Trophoblast cell (in vitro differentiated cells and primary cell): ENCODE data around the gene C14orf180.

Source experiments
- DNase-seq, 2 donors: peaks; one replicate each; pipeline ENCODE4 v3.0.0-alpha.2; 2016
- H2AFZ ChIP-seq: 2 replicates; pipeline ENCODE4 v1.6.1; 2013; ENCODE audit warnings: low read length, moderate library complexity, mild to moderate bottlenecking; ENCODE audit not compliant: insufficient read depth, poor library complexity
- H2AK5ac ChIP-seq: 2 replicates; pipeline ENCODE4 v1.6.1; 2013; ENCODE audit warnings: mild to moderate bottlenecking, low read length
- H2BK120ac ChIP-seq: 2 replicates; pipeline ENCODE4 v1.6.1; 2013; ENCODE audit warnings: low read length, mild to moderate bottlenecking, moderate library complexity; ENCODE audit not compliant: insufficient read depth, poor library complexity
- H2BK12ac ChIP-seq: 2 replicates; pipeline ENCODE4 v1.6.1; 2013; ENCODE audit warnings: mild to moderate bottlenecking, low read length, moderate library complexity
- H2BK5ac ChIP-seq: 2 replicates; pipeline ENCODE4 v1.6.1; 2013; ENCODE audit warnings: low read length, low read depth, moderate library complexity, mild to moderate bottlenecking; ENCODE audit not compliant: poor library complexity
- H3K14ac ChIP-seq: 2 replicates; pipeline ENCODE4 v1.6.1; 2013; ENCODE audit warnings: mild to moderate bottlenecking, low read length
- H3K18ac ChIP-seq: 2 replicates; pipeline ENCODE4 v1.6.1; 2013; ENCODE audit warnings: mild to moderate bottlenecking, low read length
- H3K23ac ChIP-seq: 2 replicates; pipeline ENCODE4 v1.6.1; 2013; ENCODE audit warnings: low read length
- H3K27ac ChIP-seq: 2 replicates; pipeline ENCODE4 v1.5.1; 2013; ENCODE audit warnings: low read depth, mild to moderate bottlenecking, inconsistent platforms, low read length, moderate library complexity
- H3K27me3 ChIP-seq: 2 replicates; pipeline ENCODE4 v1.6.1; 2013; ENCODE audit warnings: inconsistent platforms, mild to moderate bottlenecking, low read length, moderate library complexity; ENCODE audit not compliant: insufficient read depth
- H3K36me3 ChIP-seq, 2 experiments: 1 replicate in 1 of 2; 2 replicates in 1 of 2; pipeline ENCODE4 v1.6.1; 2013; ENCODE audit warnings: low read length in 2 of 2, mild to moderate bottlenecking in 2 of 2, moderate library complexity in 1 of 2; ENCODE audit not compliant: insufficient read depth in 2 of 2, control insufficient read depth in 1 of 2
- H3K4ac ChIP-seq: 2 replicates; pipeline ENCODE4 v1.6.1; 2013; ENCODE audit warnings: low read depth, mild to moderate bottlenecking, low read length, moderate library complexity
- H3K4me1 ChIP-seq, 2 experiments: 1 replicate in 1 of 2; 2 replicates in 1 of 2; pipeline ENCODE4 v1.6.1; 2013; ENCODE audit warnings: low read length in 2 of 2, mild to moderate bottlenecking in 2 of 2, moderate library complexity in 1 of 2; ENCODE audit not compliant: insufficient read depth in 2 of 2, control insufficient read depth in 1 of 2
- H3K4me2 ChIP-seq: 2 replicates; pipeline ENCODE4 v1.6.1; 2013; ENCODE audit warnings: inconsistent platforms, mild to moderate bottlenecking, low read length, moderate library complexity
- H3K4me3 ChIP-seq: 2 replicates; pipeline ENCODE4 v1.5.1; 2013; ENCODE audit warnings: mild to moderate bottlenecking, low read depth, low read length, inconsistent platforms
- H3K79me1 ChIP-seq: one replicate; pipeline ENCODE4 v1.6.1; 2013; ENCODE audit warnings: low read length
- H3K79me2 ChIP-seq: 2 replicates; pipeline ENCODE4 v1.6.1; 2013; ENCODE audit warnings: low read length, mild to moderate bottlenecking; ENCODE audit not compliant: control insufficient read depth, insufficient read depth, poor library complexity
- H3K9ac ChIP-seq: 2 replicates; pipeline ENCODE4 v1.6.1; 2013; ENCODE audit warnings: mild to moderate bottlenecking, low read length
- H3K9me3 ChIP-seq: 2 replicates; pipeline ENCODE4 v1.6.1; 2013; ENCODE audit warnings: low read depth, mild to moderate bottlenecking, control low read depth, inconsistent platforms, low read length; ENCODE audit not compliant: insufficient read depth
- H4K12ac ChIP-seq: 2 replicates; pipeline ENCODE4 v1.6.1; 2013; ENCODE audit warnings: low read depth, mild to moderate bottlenecking, low read length, moderate library complexity
- H4K8ac ChIP-seq: 2 replicates; pipeline ENCODE4 v1.6.1; 2013; ENCODE audit warnings: low read depth, mild to moderate bottlenecking, low read length, moderate library complexity
- H4K91ac ChIP-seq: one replicate; pipeline ENCODE4 v1.6.1; 2013; ENCODE audit warnings: low read depth, mild to moderate bottlenecking, low read length, moderate library complexity
- WGBS: extraction: QIAGEN DNeasy Blood & Tissue Kit; methylation state at CpG from one replicate; pipeline ENCODE4 v1.1.7; 2013; ENCODE audit warnings: missing lambda C conversion rate; ENCODE audit not compliant: insufficient read length, insufficient coverage; ENCODE audit errors: extremely low coverage; 5-methylcytosine and 5-hydroxymethylcytosine counted together

The C14orf180 gene

DNA sequence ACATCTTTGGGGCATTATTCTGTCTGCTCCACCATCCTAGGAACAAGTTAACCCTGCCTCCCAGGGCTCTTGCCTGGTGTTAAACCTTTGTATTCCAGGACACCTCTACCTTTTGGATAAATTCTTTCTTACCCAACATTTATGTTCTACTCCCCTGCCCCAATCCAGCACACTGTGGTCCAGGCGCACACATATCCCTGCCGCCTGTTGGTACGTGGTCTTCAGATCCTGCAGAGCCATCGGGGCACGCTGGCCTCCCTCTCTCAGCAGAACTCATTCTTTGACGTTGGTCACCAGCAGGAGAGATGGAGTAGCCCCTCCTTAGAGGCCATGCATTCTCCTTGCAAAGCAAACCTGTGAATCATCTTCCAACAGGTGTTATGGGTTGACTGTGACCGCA, 30.1 kb downstream of the C14orf180 start:
- Histone ChIP-seq H3K4me2 (no peak overlapping the region), H3K36me3 (no peaks in the 10 kb centered on the region), H3K4me1 (no peaks in the 10 kb centered on the region), H2BK12ac (no peak overlapping the region), H3K14ac (no peak overlapping the region), H3K9me3 (peaks cover 9% of the 10 kb centered on the region), H3K4ac (no peak overlapping the region), H3K23ac (no peak overlapping the region), H2BK120ac (no peak overlapping the region), H4K91ac (no peak overlapping the region), H3K79me2 (no peaks in the 10 kb centered on the region), H2BK5ac (no peak overlapping the region), H2AK5ac (no peak overlapping the region), H3K18ac (no peak overlapping the region), H4K12ac (no peak overlapping the region), H3K27me3 (peaks cover 5% of the 10 kb centered on the region), H3K4me3 (no peak overlapping the region), H4K8ac (no peak overlapping the region), H3K79me1 (no peaks in the 10 kb centered on the region), H2AFZ (no peak overlapping the region), H3K27ac (no peak overlapping the region), H3K9ac (no peak overlapping the region)
- WGBS = no CpG with 5 or more reads among the region's 7 CpGs
- DNase-seq = no peak

DNA sequence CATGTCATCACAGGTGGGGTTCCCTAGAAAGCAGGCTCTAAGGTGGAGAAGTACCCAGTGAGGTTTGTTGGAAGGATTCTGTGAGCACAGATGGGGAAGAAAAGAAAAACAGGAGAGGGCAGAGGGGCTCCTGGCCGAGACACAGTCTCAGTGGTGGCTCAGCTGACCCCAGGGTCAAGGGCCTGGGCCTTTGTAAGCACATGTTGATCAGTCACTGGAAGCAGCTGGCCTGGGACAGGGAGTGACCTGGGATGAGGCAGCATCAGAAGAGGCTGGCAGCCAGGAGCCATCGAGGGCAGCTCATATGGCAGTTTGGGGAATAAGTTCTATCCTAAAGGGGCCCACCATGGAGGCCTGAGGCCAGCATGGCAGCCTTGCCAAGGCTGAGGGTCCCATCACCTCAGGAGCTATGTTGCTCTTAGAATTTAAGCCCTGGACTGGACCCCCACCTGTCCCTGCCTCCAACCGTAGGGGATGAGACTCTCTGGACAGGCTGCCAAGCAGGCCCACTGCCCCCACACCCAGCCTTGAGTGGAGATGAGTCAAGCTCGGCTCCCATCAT, 31.3 kb downstream of the C14orf180 start:
- Histone ChIP-seq H3K23ac (no peak overlapping the region), H2BK12ac (no peak overlapping the region), H4K12ac (no peak overlapping the region), H3K27ac (no peak overlapping the region), H3K18ac (no peak overlapping the region), H2AFZ (no peak overlapping the region), H4K91ac (no peak overlapping the region), H4K8ac (no peak overlapping the region), H2BK120ac (no peak overlapping the region), H2BK5ac (no peak overlapping the region), H3K79me2 (no peaks in the 10 kb centered on the region), H3K9me3 (peaks cover 9% of the 10 kb centered on the region), H3K79me1 (no peaks in the 10 kb centered on the region), H2AK5ac (no peak overlapping the region), H3K14ac (no peak overlapping the region), H3K4me2 (no peak overlapping the region), H3K27me3 (no peaks in the 10 kb centered on the region), H3K4ac (no peak overlapping the region), H3K4me3 (no peak overlapping the region), H3K4me1 (no peaks in the 10 kb centered on the region), H3K36me3 (no peaks in the 10 kb centered on the region), H3K9ac (no peak overlapping the region)
- no CpG with 5 or more reads among the region's 4 CpGs for WGBS
- DNase-seq = no peak

DNA sequence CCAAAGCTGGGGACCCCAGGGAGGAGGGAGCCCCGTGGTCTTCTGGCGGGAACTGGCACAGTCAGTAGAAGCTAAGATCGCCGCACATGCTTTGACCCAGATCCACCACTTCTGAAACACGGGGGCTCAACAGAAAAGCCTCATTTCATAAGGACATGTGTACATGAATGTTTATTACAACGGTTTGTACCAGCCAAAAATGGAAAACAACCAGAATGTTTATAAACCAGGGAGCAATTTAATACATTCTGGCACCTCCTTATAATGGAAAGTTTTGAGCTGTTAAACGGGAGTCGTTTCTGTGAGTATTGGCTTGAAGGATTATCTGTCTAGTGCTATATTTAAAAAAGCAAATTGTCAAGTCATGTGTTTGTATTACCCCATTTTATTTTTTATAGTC, 32.3 kb downstream of the C14orf180 start:
- H2AK5ac ChIP-seq = no peak overlapping the region
- no peaks in the 10 kb centered on the region for H3K79me1 ChIP-seq
- no peak overlapping the region for H3K4me2 ChIP-seq
- no peak overlapping the region for H2BK12ac ChIP-seq
- H4K91ac ChIP-seq = no peak overlapping the region
- H3K27me3 ChIP-seq = no peaks in the 10 kb centered on the region
- H2BK5ac ChIP-seq = no peak overlapping the region
- no peak overlapping the region for H4K8ac ChIP-seq
- H4K12ac ChIP-seq = no peak overlapping the region
- no peak overlapping the region for H3K4ac ChIP-seq
- no CpG with 5 or more reads among the region's 8 CpGs for WGBS
- DNase-seq = no peak
- H3K27ac ChIP-seq = no peak overlapping the region
- no peak overlapping the region for H3K23ac ChIP-seq
- no peak overlapping the region for H3K9ac ChIP-seq
- no peak overlapping the region for H3K4me3 ChIP-seq
- no peaks in the 10 kb centered on the region for H3K79me2 ChIP-seq
- no peaks in the 10 kb centered on the region for H3K4me1 ChIP-seq
- no peak overlapping the region for H2AFZ ChIP-seq
- H3K9me3 ChIP-seq = peaks cover 9% of the 10 kb centered on the region
- no peak overlapping the region for H2BK120ac ChIP-seq
- H3K18ac ChIP-seq = no peak overlapping the region
- no peaks in the 10 kb centered on the region for H3K36me3 ChIP-seq
- no peak overlapping the region for H3K14ac ChIP-seq

DNA sequence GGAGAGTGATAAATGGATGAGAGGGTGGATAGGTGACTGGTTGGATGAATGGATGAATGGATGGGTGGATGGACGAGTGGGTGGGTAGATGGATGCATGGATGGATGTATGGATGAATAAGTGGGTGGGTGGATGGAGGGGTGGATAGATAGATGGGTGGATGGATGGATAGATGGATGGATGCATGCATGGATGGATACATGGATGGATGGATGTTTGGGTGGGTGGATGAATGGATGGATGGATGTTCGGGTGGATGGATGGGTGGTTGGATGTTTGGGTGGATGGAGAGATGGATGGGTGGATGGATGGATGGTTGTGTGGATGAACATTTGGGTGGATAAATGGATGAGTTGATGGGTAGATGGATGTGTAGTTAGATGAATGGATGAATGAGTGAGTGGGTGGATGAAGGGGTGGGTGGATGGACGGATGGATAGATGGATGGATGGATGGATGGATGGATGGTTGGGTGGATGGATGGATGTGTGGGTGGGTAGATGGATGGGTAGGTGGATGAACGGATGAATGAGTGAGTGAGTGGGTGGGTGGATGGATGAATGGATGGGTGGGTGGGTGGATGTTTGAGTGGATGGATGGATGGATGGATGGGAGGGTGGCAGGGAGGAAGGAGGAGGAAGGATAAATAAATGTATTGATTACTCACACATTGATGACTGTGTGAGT, 34.7 kb downstream of the C14orf180 start:
- Histone ChIP-seq H3K4me3 (no peak overlapping the region), H3K23ac (no peak overlapping the region), H3K14ac (no peak overlapping the region), H3K9me3 (peaks cover 6% of the 10 kb centered on the region), H4K12ac (no peak overlapping the region), H3K36me3 (no peaks in the 10 kb centered on the region), H4K91ac (no peak overlapping the region), H3K18ac (no peak overlapping the region), H2AK5ac (no peak overlapping the region), H3K79me1 (no peaks in the 10 kb centered on the region), H2BK5ac (no peak overlapping the region), H3K27me3 (no peaks in the 10 kb centered on the region), H2BK12ac (no peak overlapping the region), H3K4me1 (no peaks in the 10 kb centered on the region), H3K27ac (no peak overlapping the region), H3K79me2 (no peaks in the 10 kb centered on the region), H3K4ac (no peak overlapping the region), H3K9ac (no peak overlapping the region), H2BK120ac (no peak overlapping the region), H3K4me2 (no peak overlapping the region), H2AFZ (no peak overlapping the region), H4K8ac (no peak overlapping the region)
- 100% methylated on average over 2 of the region's 4 CpGs for WGBS
- no peak for DNase-seq
